ENCODE results near the gene CD24. TPM values are rescaled to one million over a fixed set of nuclear protein-coding genes. Genes with fewer than 3 reads are reported as not detected.

CD24 gene
- total RNA-seq, 1 experiment from 2014 or later, result 1,551 TPM

DNA sequence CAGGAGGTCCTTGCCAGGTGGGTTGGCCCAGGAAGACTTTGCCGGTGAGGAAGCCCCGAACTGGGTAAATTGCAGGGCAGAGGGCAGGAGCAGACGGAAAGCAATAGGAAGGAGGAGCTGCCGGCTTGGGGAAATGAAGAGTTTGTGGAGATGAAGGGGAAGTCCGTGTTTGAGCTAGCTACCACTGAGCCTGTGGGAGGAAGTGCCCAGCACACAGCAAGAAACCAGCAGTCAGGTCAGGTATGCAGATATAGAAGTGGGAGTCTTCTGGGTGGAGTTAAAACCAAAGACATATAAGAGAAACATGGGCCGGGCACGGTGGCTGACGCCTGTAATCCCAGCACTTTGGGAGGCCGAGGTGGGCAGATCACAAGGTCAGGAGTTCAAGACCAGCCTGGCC, 34.7 kb downstream of the CD24 start:
- Histone ChIP-seq H3K23me2 (ENCODE audit: insufficient read length, low read depth, low read length, poor library complexity, severe bottlenecking) (no peaks in the 10 kb centered on the region), H2BK20ac (ENCODE audit: low read depth, low read length, poor library complexity, severe bottlenecking) (no peak overlapping the region), H4K91ac (ENCODE audit: insufficient read length, low read depth, low read length) (no peak overlapping the region), H3K23ac (ENCODE audit: insufficient read length, low read depth, low read length) (no peak overlapping the region), H3K27me3 (ENCODE audit: insufficient read depth, low read length) (no peaks in the 10 kb centered on the region), H3T11ph (ENCODE audit: low read length) (no peak overlapping the region), H2BK5ac (ENCODE audit: insufficient read length, low read length) (no peak overlapping the region), H2BK15ac (ENCODE audit: low read depth, low read length) (no peak overlapping the region), H2BK12ac (ENCODE audit: insufficient read length, low read depth, low read length) (no peak overlapping the region), H3K4me1 (ENCODE audit: insufficient read depth, low read length) (no peaks in the 10 kb centered on the region), H3K18ac (ENCODE audit: insufficient read length, low read depth, low read length) (no peak overlapping the region), H3K27ac (ENCODE audit: insufficient read length, low read depth, low read length) (no peak overlapping the region), H3K79me2 (ENCODE audit: insufficient read depth, low read length) (no peaks in the 10 kb centered on the region), H3K4ac (ENCODE audit: low read depth, low read length) (no peak overlapping the region), H2AK5ac (ENCODE audit: insufficient read length, low read length) (no peak overlapping the region), H3K9me3 (ENCODE audit: control insufficient read depth, low read depth, low read length) (no peaks in the 10 kb centered on the region), H4K8ac (replicated peaks; ENCODE audit: insufficient read length, low read depth, low read length) (no peak overlapping the region), H3K14ac (ENCODE audit: insufficient read depth, low read length) (no peak overlapping the region), H3K79me1 (ENCODE audit: insufficient read depth, low read depth, low read length, poor library complexity, severe bottlenecking) (no peaks in the 10 kb centered on the region), H3K9ac (ENCODE audit: extremely low read depth, insufficient read length, low read length) (no peak overlapping the region), H2BK120ac (ENCODE audit: low read depth, low read length, poor library complexity, severe bottlenecking) (no peak overlapping the region), H3K4me2 (ENCODE audit: insufficient read depth, insufficient read length, low read length) (no peak overlapping the region), H4K20me1 (ENCODE audit: control insufficient read depth, insufficient read depth, insufficient read length) (no peaks in the 10 kb centered on the region), H2AFZ (ENCODE audit: low read length) (no peak overlapping the region), H4K5ac (ENCODE audit: insufficient read length, low read depth, low read length) (no peak overlapping the region), H3K56ac (ENCODE audit: insufficient read length, low read depth, low read length) (no peak overlapping the region)
- H3K4me3 Mint-ChIP-seq, result no peak overlapping the region
- TF ChIP-seq, protein P1, sequence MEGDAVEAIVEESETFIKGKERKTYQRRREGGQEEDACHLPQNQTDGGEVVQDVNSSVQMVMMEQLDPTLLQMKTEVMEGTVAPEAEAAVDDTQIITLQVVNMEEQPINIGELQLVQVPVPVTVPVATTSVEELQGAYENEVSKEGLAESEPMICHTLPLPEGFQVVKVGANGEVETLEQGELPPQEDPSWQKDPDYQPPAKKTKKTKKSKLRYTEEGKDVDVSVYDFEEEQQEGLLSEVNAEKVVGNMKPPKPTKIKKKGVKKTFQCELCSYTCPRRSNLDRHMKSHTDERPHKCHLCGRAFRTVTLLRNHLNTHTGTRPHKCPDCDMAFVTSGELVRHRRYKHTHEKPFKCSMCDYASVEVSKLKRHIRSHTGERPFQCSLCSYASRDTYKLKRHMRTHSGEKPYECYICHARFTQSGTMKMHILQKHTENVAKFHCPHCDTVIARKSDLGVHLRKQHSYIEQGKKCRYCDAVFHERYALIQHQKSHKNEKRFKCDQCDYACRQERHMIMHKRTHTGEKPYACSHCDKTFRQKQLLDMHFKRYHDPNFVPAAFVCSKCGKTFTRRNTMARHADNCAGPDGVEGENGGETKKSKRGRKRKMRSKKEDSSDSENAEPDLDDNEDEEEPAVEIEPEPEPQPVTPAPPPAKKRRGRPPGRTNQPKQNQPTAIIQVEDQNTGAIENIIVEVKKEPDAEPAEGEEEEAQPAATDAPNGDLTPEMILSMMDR (conservative IDR thresholded peaks at IDR 0.05), result no peak
- H3K36me3 Mint-ChIP-seq (ENCODE audit: insufficient read depth in 1 of 3, low read depth in 3 of 3), result no peaks in the 10 kb centered on the region
- H3K4me1 Mint-ChIP-seq, result peaks cover 6 to 10% of the 10 kb centered on the region in 2 experiments
- H3K27ac Mint-ChIP-seq, result peak overlapping the region in 2 of 3 experiments; percentile 30 to 44; a peak in 4 of 7 replicates
- DNase-seq, result no peak
- no peaks in the 10 kb centered on the region for H3K27me3 Mint-ChIP-seq (ENCODE audit: low read depth)
- no peaks in the 10 kb centered on the region for H3K9me3 Mint-ChIP-seq
- no CpG with 5 or more reads among the region's 9 CpGs for WGBS (ENCODE audit: extremely low coverage, insufficient read length, low lambda C conversion rate)

All from H9 (cell line).